Skeletal muscle tissue (tissue), 4 donors: Measurements from ENCODE around the gene TENM4. TPM values are rescaled to one million over a fixed set of nuclear protein-coding genes. Genes with fewer than 3 reads are reported as not detected.

Experiments used
- H3K27ac ChIP-seq: one replicate; pipeline ENCODE4 v1.7.0; 2013; ENCODE audit warnings: mild to moderate bottlenecking, low read depth, low read length, inconsistent platforms
- H3K27me3 ChIP-seq, 3 donors: one replicate each; pipeline ENCODE4 v1.7.0; 2013; ENCODE audit warnings: low read length in 3 of 3; ENCODE audit not compliant: control insufficient read depth in 3 of 3, insufficient read depth in 3 of 3
- H3K36me3 ChIP-seq, 3 donors: one replicate each; pipeline ENCODE4 v1.7.0; 2013; ENCODE audit warnings: low read length in 3 of 3; ENCODE audit not compliant: control insufficient read depth in 3 of 3, insufficient read depth in 3 of 3
- H3K4me1 ChIP-seq, 3 donors: one replicate each; pipeline ENCODE4 v1.7.0; 2013; ENCODE audit warnings: low read length in 3 of 3, mild to moderate bottlenecking in 3 of 3; ENCODE audit not compliant: control insufficient read depth in 3 of 3, insufficient read depth in 3 of 3
- H3K4me3 ChIP-seq, 3 donors: one replicate each; pipeline ENCODE4 v1.7.0; 2013; ENCODE audit warnings: low read length in 3 of 3
- H3K9ac ChIP-seq, 3 donors: one replicate each; pipeline ENCODE4 v1.7.0; 2013; ENCODE audit warnings: low read length in 3 of 3, mild to moderate bottlenecking in 3 of 3, moderate library complexity in 2 of 3, low read depth in 1 of 3
- H3K9me3 ChIP-seq, 3 donors: one replicate each; pipeline ENCODE4 v1.7.0; 2013; ENCODE audit warnings: low read length in 3 of 3; ENCODE audit not compliant: control insufficient read depth in 3 of 3
- total RNA-seq: library from RNA; depleted of rRNA; stranded (reverse); fragments of >200 nt; gene quantifications from one replicate; pipeline ENCODE4 v1.2.3, GENCODE V29; 2014
- donor health status: Osteomylitis.

TENM4 gene
- total RNA-seq, 1 donor from 2014 or later: 18.3 TPM

- Histone ChIP-seq H3K9ac (no peak overlapping the region), H3K4me3 (no peak overlapping the region), H3K9me3 (no peaks in the 10 kb centered on the region), H3K27ac (no peak overlapping the region), H3K4me1 (no peaks in the 10 kb centered on the region), H3K27me3 (peaks cover 0 to 3% (median 0%) of the 10 kb centered on the region in 3 donors), H3K36me3 (no peaks in the 10 kb centered on the region)
Measured at GRCh38 chr11:78933350-78933749, 507.5 kb downstream of the TENM4 start.

- peaks cover 0 to 3% (median 0%) of the 10 kb centered on the region in 3 donors for H3K27me3 ChIP-seq
- no peaks in the 10 kb centered on the region for H3K9me3 ChIP-seq
- H3K36me3 ChIP-seq: no peaks in the 10 kb centered on the region
- no peak overlapping the region for H3K9ac ChIP-seq
- no peaks in the 10 kb centered on the region for H3K4me1 ChIP-seq
- no peak overlapping the region for H3K4me3 ChIP-seq
- H3K27ac ChIP-seq: no peak overlapping the region
Measured at GRCh38 chr11:78932757-78933156, 508.1 kb downstream of the TENM4 start.

- no peaks in the 10 kb centered on the region for H3K4me1 ChIP-seq
- no peak overlapping the region for H3K9ac ChIP-seq
- H3K36me3 ChIP-seq: no peaks in the 10 kb centered on the region
- no peak overlapping the region for H3K27ac ChIP-seq
- peaks cover 0 to 3% (median 0%) of the 10 kb centered on the region in 3 donors for H3K27me3 ChIP-seq
- no peak overlapping the region for H3K4me3 ChIP-seq
- H3K9me3 ChIP-seq: no peaks in the 10 kb centered on the region
Measured at GRCh38 chr11:78931891-78932290, 508.9 kb downstream of the TENM4 start.

- H3K36me3 ChIP-seq: no peaks in the 10 kb centered on the region
- H3K27ac ChIP-seq: no peak overlapping the region
- H3K4me3 ChIP-seq: no peak overlapping the region
- H3K9ac ChIP-seq: no peak overlapping the region
- peaks cover 0 to 3% (median 0%) of the 10 kb centered on the region in 3 donors for H3K27me3 ChIP-seq
- H3K9me3 ChIP-seq: no peaks in the 10 kb centered on the region
- no peaks in the 10 kb centered on the region for H3K4me1 ChIP-seq
Measured at GRCh38 chr11:78930810-78931523, 509.9 kb downstream of the TENM4 start.

GRCh38 chr11:78929906-78930220 lies 511.0 kb downstream of the TENM4 start:
- H3K4me1 ChIP-seq: no peaks in the 10 kb centered on the region
- no peak overlapping the region for H3K27ac ChIP-seq
- H3K9ac ChIP-seq: no peak overlapping the region
- H3K9me3 ChIP-seq: no peaks in the 10 kb centered on the region
- no peak overlapping the region for H3K4me3 ChIP-seq
- no peaks in the 10 kb centered on the region for H3K36me3 ChIP-seq
- H3K27me3 ChIP-seq: peaks cover 0 to 3% (median 0%) of the 10 kb centered on the region in 3 donors

GRCh38 chr11:78929207-78929905 lies 511.5 kb downstream of the TENM4 start:
- Histone ChIP-seq H3K27me3 (peaks cover 0 to 3% (median 0%) of the 10 kb centered on the region in 3 donors), H3K4me3 (no peak overlapping the region), H3K36me3 (no peaks in the 10 kb centered on the region), H3K27ac (no peak overlapping the region), H3K9ac (no peak overlapping the region), H3K9me3 (no peaks in the 10 kb centered on the region), H3K4me1 (no peaks in the 10 kb centered on the region)

GRCh38 chr11:78927511-78927910 lies 513.3 kb downstream of the TENM4 start:
- no peak overlapping the region for H3K27ac ChIP-seq
- H3K27me3 ChIP-seq: peaks cover 0 to 3% (median 0%) of the 10 kb centered on the region in 3 donors
- no peaks in the 10 kb centered on the region for H3K9me3 ChIP-seq
- H3K4me1 ChIP-seq: no peaks in the 10 kb centered on the region
- H3K36me3 ChIP-seq: no peaks in the 10 kb centered on the region
- no peak overlapping the region for H3K9ac ChIP-seq
- no peak overlapping the region for H3K4me3 ChIP-seq

- Histone ChIP-seq H3K9ac (no peak overlapping the region), H3K9me3 (no peaks in the 10 kb centered on the region), H3K27me3 (peaks cover 0 to 3% (median 0%) of the 10 kb centered on the region in 3 donors), H3K4me3 (no peak overlapping the region), H3K36me3 (no peaks in the 10 kb centered on the region), H3K27ac (no peak overlapping the region), H3K4me1 (no peaks in the 10 kb centered on the region)
Measured at GRCh38 chr11:78926633-78927338, 514.0 kb downstream of the TENM4 start.

- no peak overlapping the region for H3K9ac ChIP-seq
- H3K36me3 ChIP-seq: no peaks in the 10 kb centered on the region
- H3K4me3 ChIP-seq: no peak overlapping the region
- no peaks in the 10 kb centered on the region for H3K9me3 ChIP-seq
- H3K27ac ChIP-seq: no peak overlapping the region
- peaks cover 0 to 7% (median 4%) of the 10 kb centered on the region in 3 donors for H3K27me3 ChIP-seq
- H3K4me1 ChIP-seq: no peaks in the 10 kb centered on the region
Measured at GRCh38 chr11:78925387-78925786, 515.4 kb downstream of the TENM4 start.
